NOMO-1 treated with dmso at 0.1 percent for 144 hours (cell line): ENCODE data around the gene TADA2B.
"Not testable (repeated sequence)": the region's sequence is repeated elsewhere in the genome, so short reads cannot be mapped to it uniquely, and the experiment has no call there.

ENCODE experiments used
- DNase-seq: peaks from one replicate; lab custom pipeline; 2025; ENCODE audit not compliant: unreplicated experiment; lab: John Stamatoyannopoulos, UW

The TADA2B gene

GRCh38 chr4:7078025-7078424, 34.9 kb downstream of the TADA2B start:
- no peak for DNase-seq

GRCh38 chr4:7079483-7079882, 36.3 kb downstream of the TADA2B start:
- DNase-seq: not testable (repeated sequence)

GRCh38 chr4:7079909-7080308, 36.7 kb downstream of the TADA2B start:
- not testable (repeated sequence) for DNase-seq

- no peak for DNase-seq
Observed at GRCh38 chr4:7083597-7084563, 40.7 kb downstream of the TADA2B start.

GRCh38 chr4:7084564-7084961, 41.4 kb downstream of the TADA2B start:
- not testable (repeated sequence) for DNase-seq

GRCh38 chr4:7086384-7086783, 43.2 kb downstream of the TADA2B start:
- DNase-seq: no peak

- no peak for DNase-seq
Observed at GRCh38 chr4:7087036-7087435, 43.9 kb downstream of the TADA2B start.

- DNase-seq: no peak
Observed at GRCh38 chr4:7089213-7089986, 46.2 kb downstream of the TADA2B start.

- no peak for DNase-seq
Observed at GRCh38 chr4:7092026-7092425, 48.9 kb downstream of the TADA2B start.

- DNase-seq: no peak
Observed at GRCh38 chr4:7094916-7095315, 51.7 kb downstream of the TADA2B start.

GRCh38 chr4:7095611-7096155, 52.5 kb downstream of the TADA2B start:
- no peak for DNase-seq

- DNase-seq: no peak
Observed at GRCh38 chr4:7096236-7096635, 53.1 kb downstream of the TADA2B start.

GRCh38 chr4:7101692-7102515, 58.7 kb downstream of the TADA2B start:
- peak; percentile 79 for DNase-seq

GRCh38 chr4:7102516-7102909, 59.3 kb downstream of the TADA2B start:
- DNase-seq: not testable (repeated sequence)

GRCh38 chr4:7103031-7103606, 59.9 kb downstream of the TADA2B start:
- peak; percentile 66 for DNase-seq

- no peak for DNase-seq
Observed at GRCh38 chr4:7103607-7104365, 60.6 kb downstream of the TADA2B start.

- no peak for DNase-seq
Observed at GRCh38 chr4:7104366-7105031, 61.3 kb downstream of the TADA2B start.

GRCh38 chr4:7105276-7105675, 62.1 kb downstream of the TADA2B start:
- DNase-seq: no peak
